H9 (cell line): ENCODE measurements around the gene OPRL1. TPM values are rescaled to one million over a fixed set of nuclear protein-coding genes. Genes with fewer than 3 reads are reported as not detected.
A peak's percentile ranks its signal among the peaks of the same experiment; 100 is the strongest.

Experiments used
- DNase-seq: peaks from one replicate; pipeline ENCODE4 v3.0.0-alpha.2; 2017
- H2AFZ ChIP-seq: one replicate; pipeline ENCODE4 v1.6.1; 2013; ENCODE audit warnings: mild to moderate bottlenecking, low read length, control low read depth, moderate library complexity
- H2AK5ac ChIP-seq: 2 replicates; pipeline ENCODE4 v1.6.1; 2013; ENCODE audit warnings: low read length, control low read depth, mixed read lengths; ENCODE audit not compliant: insufficient read length
- H2BK120ac ChIP-seq: one replicate; pipeline ENCODE4 v1.6.1; 2013; ENCODE audit warnings: low read depth, mild to moderate bottlenecking, low read length, control low read depth, inconsistent platforms; ENCODE audit not compliant: poor library complexity, severe bottlenecking
- H2BK12ac ChIP-seq: 2 replicates; pipeline ENCODE4 v1.6.1; 2013; ENCODE audit warnings: low read length, control low read depth, mixed read lengths, low read depth; ENCODE audit not compliant: insufficient read length
- H2BK15ac ChIP-seq: 2 replicates; pipeline ENCODE4 v1.6.1; 2013; ENCODE audit warnings: low read depth, low read length, control low read depth
- H2BK20ac ChIP-seq: one replicate; pipeline ENCODE4 v1.6.1; 2013; ENCODE audit warnings: low read depth, mild to moderate bottlenecking, low read length, control low read depth, inconsistent platforms; ENCODE audit not compliant: poor library complexity, severe bottlenecking
- H2BK5ac ChIP-seq: 2 replicates; pipeline ENCODE4 v1.6.1; 2013; ENCODE audit warnings: low read length, control low read depth, mixed read lengths; ENCODE audit not compliant: insufficient read length
- H3K14ac ChIP-seq: 2 replicates; pipeline ENCODE4 v1.6.1; 2013; ENCODE audit warnings: low read length, control low read depth; ENCODE audit not compliant: insufficient read depth
- H3K18ac ChIP-seq: 2 replicates; pipeline ENCODE4 v1.6.1; 2013; ENCODE audit warnings: low read depth, mild to moderate bottlenecking, mixed read lengths, low read length, control low read depth; ENCODE audit not compliant: insufficient read length
- H3K23ac ChIP-seq: 2 replicates; pipeline ENCODE4 v1.6.1; 2013; ENCODE audit warnings: low read length, control low read depth, mixed read lengths, low read depth; ENCODE audit not compliant: insufficient read length
- H3K23me2 ChIP-seq: 2 replicates; pipeline ENCODE4 v1.6.1; 2013; ENCODE audit warnings: low read depth, mild to moderate bottlenecking, mixed read lengths, low read length, control low read depth; ENCODE audit not compliant: insufficient read length, poor library complexity, severe bottlenecking
- H3K27ac ChIP-seq: 2 replicates; pipeline ENCODE4 v1.5.1; 2013; ENCODE audit warnings: low read length, control low read depth, mixed read lengths, low read depth; ENCODE audit not compliant: insufficient read length
- H3K27me3 ChIP-seq: 2 replicates; pipeline ENCODE4 v1.6.1; 2013; ENCODE audit warnings: low read length, control low read depth, inconsistent platforms; ENCODE audit not compliant: insufficient read depth
- H3K4ac ChIP-seq: 2 replicates; pipeline ENCODE4 v1.6.1; 2013; ENCODE audit warnings: low read depth, mild to moderate bottlenecking, control low read depth, inconsistent platforms, low read length, moderate library complexity
- H3K4me1 ChIP-seq: 2 replicates; pipeline ENCODE4 v1.6.1; 2013; ENCODE audit warnings: low read length, control low read depth, inconsistent platforms; ENCODE audit not compliant: insufficient read depth
- H3K4me2 ChIP-seq: 2 replicates; pipeline ENCODE4 v1.6.1; 2013; ENCODE audit warnings: low read length, control low read depth, mixed read lengths; ENCODE audit not compliant: insufficient read length, insufficient read depth
- H3K56ac ChIP-seq: 2 replicates; pipeline ENCODE4 v1.6.1; 2013; ENCODE audit warnings: low read depth, mild to moderate bottlenecking, mixed read lengths, low read length, control low read depth; ENCODE audit not compliant: insufficient read length
- H3K79me1 ChIP-seq: 2 replicates; pipeline ENCODE4 v1.6.1; 2013; ENCODE audit warnings: low read depth, mild to moderate bottlenecking, moderate library complexity, low read length, control low read depth, inconsistent platforms; ENCODE audit not compliant: insufficient read depth, poor library complexity, severe bottlenecking
- H3K79me2 ChIP-seq: 2 replicates; pipeline ENCODE4 v1.6.1; 2013; ENCODE audit warnings: low read length, control low read depth, inconsistent platforms; ENCODE audit not compliant: insufficient read depth
- H3K9ac ChIP-seq: 2 replicates; pipeline ENCODE4 v1.6.1; 2013; ENCODE audit warnings: low read length, control low read depth, mixed read lengths; ENCODE audit not compliant: insufficient read length; ENCODE audit errors: extremely low read depth
- H3K9me3 ChIP-seq: one replicate; pipeline ENCODE4 v1.6.1; 2013; ENCODE audit warnings: low read depth, low read length, inconsistent platforms; ENCODE audit not compliant: control insufficient read depth
- H3T11ph ChIP-seq: one replicate; pipeline ENCODE4 v1.6.1; 2013; ENCODE audit warnings: mild to moderate bottlenecking, low read length, control low read depth, inconsistent platforms
- H4K20me1 ChIP-seq: one replicate; pipeline ENCODE4 v1.6.1; 2013; ENCODE audit not compliant: control insufficient read depth, insufficient read length, insufficient read depth
- H4K5ac ChIP-seq: 2 replicates; pipeline ENCODE4 v1.6.1; 2013; ENCODE audit warnings: low read depth, mild to moderate bottlenecking, mixed read lengths, low read length, control low read depth; ENCODE audit not compliant: insufficient read length
- H4K8ac ChIP-seq: replicated peaks from 2 replicates; pipeline ENCODE4 v1.6.1; 2013; ENCODE audit warnings: low read length, control low read depth, mixed read lengths, low read depth; ENCODE audit not compliant: insufficient read length
- H4K91ac ChIP-seq: 2 replicates; pipeline ENCODE4 v1.6.1; 2013; ENCODE audit warnings: low read depth, mild to moderate bottlenecking, moderate library complexity, mixed read lengths, low read length, control low read depth; ENCODE audit not compliant: insufficient read length
- H3K27ac Mint-ChIP-seq, 3 experiments: 2 replicates in 2 of 3; 3 replicates in 1 of 3; pipeline ENCODE4 v1.8.0; 2020 to 2021; ENCODE audit warnings: mixed read lengths in 3 of 3, mild to moderate bottlenecking in 1 of 3, moderate library complexity in 1 of 3
- H3K27me3 Mint-ChIP-seq: 2 replicates; pipeline ENCODE4 v1.8.0; 2021; ENCODE audit warnings: low read depth, mild to moderate bottlenecking, moderate library complexity, mixed read lengths
- H3K36me3 Mint-ChIP-seq, 3 experiments: 2 replicates in 2 of 3; 3 replicates in 1 of 3; pipeline ENCODE4 v1.8.0; 2020 to 2021; ENCODE audit warnings: low read depth in 3 of 3, mixed read lengths in 3 of 3; ENCODE audit not compliant: insufficient read depth in 1 of 3
- H3K4me1 Mint-ChIP-seq, 2 experiments: 2 replicates each; pipeline ENCODE4 v1.8.0; 2020; ENCODE audit warnings: mixed read lengths in 2 of 2
- H3K4me3 Mint-ChIP-seq, 2 experiments: 2 replicates in 1 of 2; 3 replicates in 1 of 2; pipeline ENCODE4 v1.8.0; 2020 to 2021; ENCODE audit warnings: mild to moderate bottlenecking in 2 of 2, mixed read lengths in 2 of 2, moderate library complexity in 1 of 2
- H3K9me3 Mint-ChIP-seq, 2 experiments: 2 replicates in 1 of 2; 3 replicates in 1 of 2; pipeline ENCODE4 v1.8.0; 2020; ENCODE audit warnings: mild to moderate bottlenecking in 2 of 2, mixed read lengths in 2 of 2, moderate library complexity in 1 of 2
- WGBS: extraction: QIAGEN DNeasy Blood & Tissue Kit; methylation state at CpG from one replicate; pipeline ENCODE4 v1.1.7; 2013; ENCODE audit warnings: missing lambda C conversion rate, low lambda C conversion rate, mixed read lengths; ENCODE audit not compliant: insufficient read length; ENCODE audit errors: extremely low coverage; 5-methylcytosine and 5-hydroxymethylcytosine counted together
- total RNA-seq: library from RNA; stranded (reverse); gene quantifications from 2 replicates; pipeline ENCODE4 v1.2.1, GENCODE V29; 2021
- TF ChIP-seq, protein P1 (sequence below): fragments of 200-600 bp; sonication (generic); conservative IDR thresholded peaks from 3 replicates; pipeline ENCODE4 v1.8.0; 2021; ENCODE audit warnings: antibody characterized with exemption, mild to moderate bottlenecking

The OPRL1 gene
- total RNA-seq, 1 experiment from 2014 or later: 0.90 TPM

DNA sequence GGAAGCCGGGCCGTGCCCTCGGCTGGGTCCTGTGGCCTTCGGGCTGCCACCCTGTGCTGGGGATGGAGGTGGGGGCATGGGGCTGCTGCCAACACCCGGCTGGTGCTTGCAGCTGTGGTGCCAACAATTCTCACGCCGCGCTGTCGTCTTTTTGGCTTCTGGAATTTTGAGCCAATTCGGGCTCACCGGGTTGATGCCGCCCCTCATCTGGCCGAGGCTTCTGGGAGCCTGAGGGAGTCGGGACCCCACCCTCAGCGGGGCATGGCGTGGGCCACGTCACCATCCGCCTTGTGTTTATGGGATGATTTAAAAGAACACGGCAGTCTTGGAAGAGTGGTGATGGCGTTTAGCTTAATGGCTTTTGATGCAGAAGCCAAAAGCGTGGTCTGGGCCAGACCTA, 36.1 kb downstream of the OPRL1 start:
- Mint-ChIP-seq H3K4me3 (peak overlapping the region in 1 of 2 experiments; percentile 24; a peak in 1 of 5 replicates), H3K4me1 (peaks cover 4 to 5% of the 10 kb centered on the region in 2 experiments; a peak in 3 of 4 replicates), H3K36me3 (no peaks in the 10 kb centered on the region), H3K27me3 (0 out of 2 replicates have a peak, but pooled peaks cover 2% of the 10 kb centered on the region), H3K27ac (no peak overlapping the region; a peak in 1 of 7 replicates), H3K9me3 (no peaks in the 10 kb centered on the region; a peak in 1 of 5 replicates)
- Histone ChIP-seq H2AFZ (no peak overlapping the region), H2BK15ac (no peak overlapping the region), H3K9me3 (no peaks in the 10 kb centered on the region), H3K14ac (no peak overlapping the region), H3K4me1 (no peaks in the 10 kb centered on the region), H3K23me2 (no peaks in the 10 kb centered on the region), H4K8ac (no peak overlapping the region), H2AK5ac (no peak overlapping the region), H3K27me3 (no peaks in the 10 kb centered on the region), H3T11ph (no peak overlapping the region), H3K56ac (no peak overlapping the region), H3K4ac (no peak overlapping the region), H4K91ac (no peak overlapping the region), H2BK5ac (no peak overlapping the region), H4K20me1 (peaks cover 3% of the 10 kb centered on the region), H3K9ac (no peak overlapping the region), H2BK120ac (no peak overlapping the region), H3K79me2 (no peaks in the 10 kb centered on the region), H3K4me2 (no peak overlapping the region), H3K27ac (no peak overlapping the region), H4K5ac (no peak overlapping the region), H3K18ac (no peak overlapping the region), H2BK12ac (no peak overlapping the region), H3K79me1 (no peaks in the 10 kb centered on the region), H2BK20ac (no peak overlapping the region), H3K23ac (no peak overlapping the region)
- TF ChIP-seq, protein P1, sequence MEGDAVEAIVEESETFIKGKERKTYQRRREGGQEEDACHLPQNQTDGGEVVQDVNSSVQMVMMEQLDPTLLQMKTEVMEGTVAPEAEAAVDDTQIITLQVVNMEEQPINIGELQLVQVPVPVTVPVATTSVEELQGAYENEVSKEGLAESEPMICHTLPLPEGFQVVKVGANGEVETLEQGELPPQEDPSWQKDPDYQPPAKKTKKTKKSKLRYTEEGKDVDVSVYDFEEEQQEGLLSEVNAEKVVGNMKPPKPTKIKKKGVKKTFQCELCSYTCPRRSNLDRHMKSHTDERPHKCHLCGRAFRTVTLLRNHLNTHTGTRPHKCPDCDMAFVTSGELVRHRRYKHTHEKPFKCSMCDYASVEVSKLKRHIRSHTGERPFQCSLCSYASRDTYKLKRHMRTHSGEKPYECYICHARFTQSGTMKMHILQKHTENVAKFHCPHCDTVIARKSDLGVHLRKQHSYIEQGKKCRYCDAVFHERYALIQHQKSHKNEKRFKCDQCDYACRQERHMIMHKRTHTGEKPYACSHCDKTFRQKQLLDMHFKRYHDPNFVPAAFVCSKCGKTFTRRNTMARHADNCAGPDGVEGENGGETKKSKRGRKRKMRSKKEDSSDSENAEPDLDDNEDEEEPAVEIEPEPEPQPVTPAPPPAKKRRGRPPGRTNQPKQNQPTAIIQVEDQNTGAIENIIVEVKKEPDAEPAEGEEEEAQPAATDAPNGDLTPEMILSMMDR: no peak
- no CpG with 5 or more reads among the region's 21 CpGs for WGBS
- no peak for DNase-seq
